Thyroid gland (tissue), 4 donors: ENCODE results near the gene ZNF558.

Source experiments
- POLR2A ChIP-seq, 2 donors: fragments of 450-650 bp; IDR thresholded peaks; one replicate each; pipeline ENCODE4 v1.6.1; 2017; ENCODE audit warnings: antibody characterized with exemption in 2 of 2, mild to moderate bottlenecking in 2 of 2, moderate library complexity in 1 of 2
- TF ChIP-seq, protein P1 (sequence below), 6 experiments: fragments of 200-600 bp in 3 of 6; fragments of 450-650 bp in 3 of 6; sonication (generic) in 3 of 6; IDR thresholded peaks; one replicate each; pipeline ENCODE4 v1.5.1; 2016 to 2019; ENCODE audit warnings: antibody characterized with exemption in 6 of 6, mild to moderate bottlenecking in 2 of 6, inconsistent platforms in 1 of 6, moderate library complexity in 1 of 6

DNA sequence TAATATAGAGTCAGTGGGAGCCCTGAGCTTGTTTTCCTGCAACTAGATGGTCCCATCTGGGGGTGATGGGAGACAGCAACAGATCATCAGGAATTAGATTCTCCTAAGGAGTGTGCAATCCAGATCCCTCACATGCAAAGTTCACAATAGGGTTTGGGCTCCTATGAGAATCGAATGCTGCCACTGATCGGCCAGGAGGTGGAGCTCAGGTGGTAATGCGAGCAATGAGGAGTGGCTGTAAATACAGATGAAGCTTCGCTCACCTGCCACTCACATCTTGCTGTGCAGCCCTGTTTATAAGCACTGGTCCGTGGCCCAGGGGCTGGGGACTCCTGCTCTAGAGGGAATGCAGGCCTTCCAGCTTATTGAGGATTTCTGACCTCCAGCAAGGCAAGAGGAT, 5.7 kb downstream of the ZNF558 start:
- TF ChIP-seq, protein P1, sequence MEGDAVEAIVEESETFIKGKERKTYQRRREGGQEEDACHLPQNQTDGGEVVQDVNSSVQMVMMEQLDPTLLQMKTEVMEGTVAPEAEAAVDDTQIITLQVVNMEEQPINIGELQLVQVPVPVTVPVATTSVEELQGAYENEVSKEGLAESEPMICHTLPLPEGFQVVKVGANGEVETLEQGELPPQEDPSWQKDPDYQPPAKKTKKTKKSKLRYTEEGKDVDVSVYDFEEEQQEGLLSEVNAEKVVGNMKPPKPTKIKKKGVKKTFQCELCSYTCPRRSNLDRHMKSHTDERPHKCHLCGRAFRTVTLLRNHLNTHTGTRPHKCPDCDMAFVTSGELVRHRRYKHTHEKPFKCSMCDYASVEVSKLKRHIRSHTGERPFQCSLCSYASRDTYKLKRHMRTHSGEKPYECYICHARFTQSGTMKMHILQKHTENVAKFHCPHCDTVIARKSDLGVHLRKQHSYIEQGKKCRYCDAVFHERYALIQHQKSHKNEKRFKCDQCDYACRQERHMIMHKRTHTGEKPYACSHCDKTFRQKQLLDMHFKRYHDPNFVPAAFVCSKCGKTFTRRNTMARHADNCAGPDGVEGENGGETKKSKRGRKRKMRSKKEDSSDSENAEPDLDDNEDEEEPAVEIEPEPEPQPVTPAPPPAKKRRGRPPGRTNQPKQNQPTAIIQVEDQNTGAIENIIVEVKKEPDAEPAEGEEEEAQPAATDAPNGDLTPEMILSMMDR (IDR thresholded peaks at IDR 0.05): no peak
- TF ChIP-seq POLR2A (IDR thresholded peaks at IDR 0.05): no peak
